GM18867 (cell line): Measurements from ENCODE around the gene ZC3H18.

ENCODE experiments used
- ATAC-seq: cut with Tn5 transposase; IDR thresholded peaks from one replicate; pipeline ENCODE4 v1.9.1; 2021; ENCODE audit warnings: mild to moderate bottlenecking, moderate library complexity; ENCODE audit not compliant: unreplicated experiment

The ZC3H18 gene

GRCh38 chr16:88578446-88579313 lies 8.5 kb downstream of the ZC3H18 start:
- ATAC-seq = no peak

DNA sequence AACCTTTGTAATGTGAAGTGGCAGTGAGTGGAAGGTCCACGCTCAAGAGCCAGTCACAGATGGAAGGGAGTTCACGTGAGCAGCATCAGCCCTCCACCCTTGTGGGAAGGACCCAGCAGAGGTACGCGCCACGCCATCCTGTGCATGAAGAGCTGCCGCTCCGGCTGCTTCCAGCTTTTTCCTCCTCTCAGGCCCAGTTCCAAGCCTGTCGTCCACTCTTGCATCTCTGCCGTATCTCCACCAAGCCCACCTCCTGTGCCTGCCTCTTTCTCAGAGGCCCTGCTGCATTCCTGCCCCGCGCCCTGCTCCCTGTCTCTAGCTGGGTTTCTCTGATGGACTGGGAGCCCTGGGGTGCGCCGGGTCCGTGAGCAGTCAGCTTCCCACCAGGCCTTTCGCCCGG lies 10.2 kb downstream of the ZC3H18 start:
- no peak for ATAC-seq

DNA sequence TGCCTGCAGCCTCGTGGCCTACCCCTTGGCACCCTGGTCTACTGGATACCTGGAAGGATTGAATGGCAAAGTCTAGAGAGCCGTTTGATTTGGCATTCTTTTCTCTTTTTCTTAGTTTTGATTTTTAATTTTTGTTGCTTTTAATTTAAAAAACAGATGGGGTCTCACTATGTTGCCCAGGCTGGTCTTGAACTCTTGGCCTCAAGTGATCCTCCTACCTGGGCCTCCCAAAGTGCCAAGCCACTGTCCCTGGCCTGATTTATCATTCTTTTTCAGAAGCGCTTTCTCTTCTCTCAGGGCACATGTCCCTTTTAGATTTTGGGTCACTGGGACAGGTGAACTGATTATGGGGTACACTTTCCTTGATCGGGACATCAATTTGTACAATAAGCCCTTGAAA lies 10.8 kb downstream of the ZC3H18 start:
- ATAC-seq = no peak

DNA sequence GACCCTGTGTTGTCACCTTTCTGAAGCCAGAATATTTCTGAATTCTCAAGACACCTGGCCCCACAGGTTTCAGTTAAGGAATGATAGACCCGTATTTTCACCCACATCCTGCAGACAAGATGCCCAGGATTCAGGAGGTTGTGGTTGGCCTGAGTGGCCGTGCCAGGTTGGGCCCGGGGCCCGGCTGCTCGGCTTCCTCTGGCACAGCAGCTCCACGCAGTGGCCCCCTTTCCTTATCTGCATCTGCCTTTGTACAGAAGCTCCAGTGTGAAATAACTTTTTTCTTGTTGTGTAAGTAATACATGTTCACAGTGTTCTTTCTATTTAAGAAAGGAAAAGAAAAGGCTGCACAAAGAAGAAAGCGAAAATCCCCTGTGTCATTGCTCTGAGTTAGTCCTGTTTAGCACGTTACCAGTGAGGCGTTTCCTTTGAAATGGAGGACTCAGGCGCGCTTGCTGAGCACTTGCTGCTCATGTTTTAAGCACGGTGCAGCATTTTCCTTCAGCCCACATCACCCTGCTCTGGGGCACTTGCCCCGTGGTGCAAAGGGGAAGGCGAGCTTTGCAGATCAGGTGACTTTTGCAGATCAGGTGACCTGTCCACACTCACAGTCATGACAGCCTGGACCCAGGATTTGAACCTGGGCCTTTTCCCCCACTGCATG lies 12.8 kb downstream of the ZC3H18 start:
- ATAC-seq = no peak

DNA sequence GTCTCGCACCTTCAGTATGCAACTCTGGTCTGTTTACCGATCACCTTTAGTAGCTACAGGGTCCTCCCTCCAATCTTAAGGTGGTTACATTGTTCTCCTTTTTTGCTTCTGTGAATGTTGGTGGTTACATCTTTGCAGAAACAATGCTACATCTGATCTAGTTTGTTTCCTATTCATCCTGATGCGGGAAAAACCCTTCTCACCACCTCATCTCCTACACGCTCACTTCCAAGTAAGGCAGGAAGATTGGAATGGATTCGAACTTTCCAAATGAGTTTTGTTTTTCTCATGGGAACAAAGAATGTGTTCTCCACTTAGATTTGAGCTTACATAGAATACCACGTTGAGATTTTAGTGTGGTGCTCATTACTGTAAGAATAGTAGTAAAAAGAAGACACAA lies 14.5 kb downstream of the ZC3H18 start:
- no peak for ATAC-seq

- ATAC-seq = no peak
Observed at GRCh38 chr16:88585269-88585668, 15.1 kb downstream of the ZC3H18 start.

GRCh38 chr16:88585927-88586581 lies 15.9 kb downstream of the ZC3H18 start:
- ATAC-seq = no peak

- ATAC-seq = no peak
Observed at GRCh38 chr16:88588148-88588547, 17.9 kb downstream of the ZC3H18 start.

DNA sequence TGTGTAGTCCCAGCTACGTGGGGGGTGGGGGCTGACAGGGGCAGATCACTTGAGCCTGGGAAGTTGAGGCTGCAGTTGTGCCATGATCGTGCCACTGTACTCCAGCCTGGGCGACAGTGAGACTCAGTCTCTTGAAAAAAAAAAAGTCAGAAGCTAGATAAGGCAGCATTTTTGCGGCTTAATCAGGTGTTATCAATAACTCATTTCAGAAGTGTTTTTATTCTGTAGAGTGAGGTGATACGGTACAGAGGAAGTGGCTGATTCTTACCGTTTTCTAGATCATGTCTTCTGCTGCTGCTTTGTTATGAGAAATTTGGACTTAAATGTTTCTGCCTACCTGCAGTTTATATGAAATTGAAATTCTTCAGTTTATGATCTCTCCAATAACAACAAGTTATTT lies 18.6 kb downstream of the ZC3H18 start:
- no peak for ATAC-seq

DNA sequence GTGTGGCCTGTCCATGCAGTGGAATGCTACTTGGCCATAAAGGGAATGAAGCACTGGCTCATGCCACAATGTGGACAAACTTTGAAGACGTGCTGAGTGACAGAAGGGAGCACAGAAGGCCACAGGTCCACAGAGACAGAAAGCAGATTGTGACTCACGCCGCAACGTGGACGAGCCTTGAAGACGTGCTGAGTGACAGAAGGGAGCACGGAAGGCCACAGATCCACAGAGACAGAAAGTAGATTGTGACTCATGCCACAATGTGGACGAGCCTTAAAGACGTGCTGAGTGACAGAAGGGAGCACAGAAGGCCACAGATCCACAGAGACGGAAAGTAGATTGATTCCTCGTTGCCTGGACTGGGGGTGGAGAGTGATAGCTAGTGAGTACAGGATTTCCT lies 19.2 kb downstream of the ZC3H18 start:
- no peak for ATAC-seq

GRCh38 chr16:88591577-88592021 lies 21.4 kb downstream of the ZC3H18 start:
- ATAC-seq = no peak

DNA sequence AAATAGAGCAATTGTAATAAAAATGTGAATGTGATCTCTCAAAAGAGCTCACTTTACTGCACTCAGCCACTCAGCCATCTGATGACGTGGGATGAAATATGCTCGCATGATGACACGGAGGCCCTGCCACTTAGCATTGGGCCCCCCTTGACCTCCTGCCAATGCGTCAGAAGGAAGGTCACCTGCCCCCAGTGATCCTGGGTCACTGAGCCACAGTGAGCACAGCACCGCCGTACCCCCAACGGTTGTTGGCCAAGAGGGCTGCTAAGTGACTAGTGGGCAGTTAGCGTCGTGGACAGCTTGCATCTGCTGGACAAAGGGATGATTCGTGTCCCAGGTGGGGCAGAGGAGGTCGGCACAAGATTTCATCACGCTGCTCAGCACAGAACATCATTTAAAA lies 22.9 kb downstream of the ZC3H18 start:
- no peak for ATAC-seq

DNA sequence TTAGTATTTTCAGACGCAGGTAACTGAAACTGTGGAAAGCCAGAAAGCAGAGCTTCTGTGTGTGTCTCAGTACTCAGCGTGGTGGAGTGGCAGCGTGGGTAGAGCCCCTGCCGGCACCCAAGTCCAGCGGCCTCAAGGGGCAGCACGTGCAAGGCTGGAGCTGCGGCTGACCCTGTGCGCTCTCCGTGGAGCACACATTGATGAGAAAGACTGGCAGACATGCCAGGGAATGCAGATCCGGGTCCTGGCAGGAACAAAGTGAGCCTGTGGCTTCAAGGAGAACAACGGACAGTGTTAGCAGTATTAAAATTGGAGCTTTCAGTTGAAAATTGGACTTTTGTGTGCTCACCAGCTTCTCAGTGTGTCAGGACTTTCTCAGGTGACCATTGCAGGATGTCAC lies 23.3 kb downstream of the ZC3H18 start:
- ATAC-seq = no peak

GRCh38 chr16:88593910-88594309 lies 23.7 kb downstream of the ZC3H18 start:
- ATAC-seq = no peak

DNA sequence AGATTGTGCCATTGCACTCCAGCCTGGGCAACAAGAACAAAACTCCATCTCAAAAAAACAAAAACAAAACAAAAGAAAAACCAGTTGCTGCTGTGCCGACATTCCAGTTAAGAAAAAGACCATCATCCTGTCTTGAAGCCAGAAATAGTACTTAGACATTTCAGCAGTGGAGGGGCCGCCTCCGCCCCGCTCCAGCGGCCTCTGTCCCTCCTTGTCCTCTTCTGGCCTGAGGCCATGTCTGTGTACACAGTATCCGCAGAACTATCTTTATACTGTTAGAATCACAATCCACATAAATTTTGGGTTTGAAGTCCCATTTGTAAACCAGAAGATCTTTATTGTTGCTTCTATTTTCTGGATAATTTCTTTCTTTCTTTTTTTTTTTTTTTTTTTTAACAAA lies 24.9 kb downstream of the ZC3H18 start:
- ATAC-seq = no peak

DNA sequence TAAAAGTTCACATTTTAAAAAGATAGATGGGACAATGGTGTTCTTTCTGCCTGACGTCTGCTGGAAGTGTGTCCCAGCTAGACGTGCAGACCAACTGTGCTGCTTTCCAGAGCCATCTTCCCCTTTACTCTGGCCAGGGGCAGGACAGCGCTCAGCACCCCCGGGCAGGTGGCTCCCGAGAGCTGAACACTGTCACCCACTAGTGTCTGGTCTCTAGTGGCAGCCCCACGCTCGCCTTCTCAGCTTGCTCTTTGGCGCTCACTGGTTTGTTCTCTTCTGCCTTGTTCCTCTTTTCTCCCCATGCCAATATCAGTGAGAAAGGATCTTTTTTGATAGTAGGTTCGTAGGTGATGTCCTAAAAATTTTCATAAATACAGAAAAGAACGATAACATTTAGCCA lies 25.7 kb downstream of the ZC3H18 start:
- ATAC-seq = no peak

DNA sequence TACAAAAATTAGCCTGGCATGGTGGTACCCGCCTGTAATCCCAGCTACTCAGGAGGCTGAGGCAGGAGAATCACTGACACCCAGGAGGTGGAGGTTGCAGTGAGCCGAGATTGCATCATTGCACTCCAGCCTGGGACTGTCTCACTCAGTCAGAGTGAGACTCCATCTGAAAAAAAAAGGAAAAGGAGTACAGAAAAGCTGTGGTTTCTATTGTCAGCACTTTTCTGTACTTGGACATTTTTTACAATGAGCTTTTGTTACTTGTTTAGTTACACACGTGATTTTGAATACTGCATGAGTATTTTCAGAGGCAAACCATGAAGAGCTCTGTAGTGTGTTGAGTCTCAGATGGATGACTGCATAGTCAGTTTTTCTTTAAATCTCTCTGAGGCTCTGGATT lies 26.3 kb downstream of the ZC3H18 start:
- ATAC-seq = no peak

GRCh38 chr16:88597856-88598491 lies 27.8 kb downstream of the ZC3H18 start:
- no peak for ATAC-seq

- no peak for ATAC-seq
Observed at GRCh38 chr16:88599092-88599733, 29.0 kb downstream of the ZC3H18 start.

GRCh38 chr16:88599825-88600538 lies 29.8 kb downstream of the ZC3H18 start:
- ATAC-seq = no peak
